HG03439 (cell line): Measurements from ENCODE around the gene TARS2.

Experiments
- ATAC-seq: cut with Tn5 transposase; IDR thresholded peaks from one replicate; pipeline ENCODE4 v1.9.1; 2021; ENCODE audit warnings: mild to moderate bottlenecking, moderate library complexity; ENCODE audit not compliant: unreplicated experiment

TARS2 gene

GRCh38 chr1:150555198-150555970 lies 68.2 kb downstream of the TARS2 start:
- no peak for ATAC-seq

DNA sequence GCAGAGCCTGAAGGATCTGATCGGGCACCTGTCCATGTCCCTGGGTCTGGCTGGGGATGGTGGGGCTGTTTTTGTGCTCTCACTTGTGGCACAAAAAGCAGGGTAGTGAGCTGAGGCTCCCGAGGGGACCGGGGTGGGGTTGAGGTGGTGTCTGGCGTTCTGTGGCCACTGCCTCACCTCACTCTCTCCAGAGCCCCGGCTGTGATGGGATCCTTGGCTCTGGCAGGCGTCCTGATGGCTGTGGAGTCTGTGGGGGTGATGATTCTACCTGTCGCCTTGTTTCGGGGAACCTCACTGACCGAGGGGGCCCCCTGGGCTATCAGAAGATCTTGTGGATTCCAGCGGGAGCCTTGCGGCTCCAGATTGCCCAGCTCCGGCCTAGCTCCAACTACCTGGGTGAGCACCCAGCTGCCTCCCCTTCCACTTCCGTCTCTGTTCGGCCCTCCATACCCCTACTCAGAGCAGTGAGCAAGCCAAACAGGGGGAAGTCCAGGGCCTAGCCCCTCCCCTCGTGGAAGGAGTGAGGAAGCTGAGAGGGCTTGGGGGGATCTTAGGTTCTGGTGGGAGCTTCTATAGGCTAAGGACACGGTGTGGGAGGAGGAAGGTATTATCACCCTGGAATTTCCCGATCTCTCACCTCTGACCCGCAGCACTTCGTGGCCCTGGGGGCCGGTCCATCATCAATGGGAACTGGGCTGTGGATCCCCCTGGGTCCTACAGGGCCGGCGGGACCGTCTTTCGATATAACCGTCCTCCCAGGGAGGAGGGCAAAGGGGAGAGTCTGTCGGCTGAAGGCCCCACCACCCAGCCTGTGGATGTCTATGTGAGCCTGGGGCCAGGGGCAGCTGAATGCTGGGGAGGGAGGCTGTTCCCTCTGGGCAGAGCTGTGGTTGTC lies 69.0 kb downstream of the TARS2 start:
- ATAC-seq, result no peak

GRCh38 chr1:150557065-150557600 lies 69.9 kb downstream of the TARS2 start:
- ATAC-seq, result no peak
